Type B pancreatic cell (in vitro differentiated cells): ENCODE measurements around the gene HUS1. TPM values are rescaled to one million over a fixed set of nuclear protein-coding genes. Genes with fewer than 3 reads are reported as not detected.

Experiments used
- DNase-seq: peaks from one replicate; pipeline ENCODE4 v3.0.0; 2021; ENCODE audit warnings: mixed read lengths; ENCODE audit not compliant: unreplicated experiment; ENCODE audit errors: extremely low spot score
- H3K27ac Mint-ChIP-seq: 2 replicates; pipeline ENCODE4 v1.8.0; 2021; ENCODE audit warnings: mild to moderate bottlenecking, mixed read lengths
- H3K27me3 Mint-ChIP-seq: 2 replicates; pipeline ENCODE4 v1.8.0; 2021; ENCODE audit warnings: mixed read lengths
- H3K36me3 Mint-ChIP-seq: 2 replicates; pipeline ENCODE4 v1.8.0; 2021; ENCODE audit warnings: mixed read lengths
- H3K4me1 Mint-ChIP-seq: one replicate; pipeline ENCODE4 v1.8.0; 2021; ENCODE audit warnings: mixed read lengths; ENCODE audit not compliant: unreplicated experiment
- H3K4me3 Mint-ChIP-seq: 2 replicates; pipeline ENCODE4 v1.8.0; 2021; ENCODE audit warnings: mild to moderate bottlenecking, mixed read lengths
- H3K9me3 Mint-ChIP-seq: 2 replicates; pipeline ENCODE4 v1.8.0; 2021; ENCODE audit warnings: mixed read lengths
- CTCF ChIP-seq: fragments of 200-600 bp; sonication (generic); conservative IDR thresholded peaks from 2 replicates; pipeline ENCODE4 v1.5.0; 2021; ENCODE audit warnings: antibody characterized with exemption, mild to moderate bottlenecking
- total RNA-seq: library from RNA; stranded (reverse); gene quantifications from 2 replicates; pipeline ENCODE4 v1.2.1, GENCODE V29; 2021; ENCODE audit warnings: low replicate concordance

The HUS1 gene
- total RNA-seq, 1 donor from 2014 or later, result 34.5 TPM

DNA sequence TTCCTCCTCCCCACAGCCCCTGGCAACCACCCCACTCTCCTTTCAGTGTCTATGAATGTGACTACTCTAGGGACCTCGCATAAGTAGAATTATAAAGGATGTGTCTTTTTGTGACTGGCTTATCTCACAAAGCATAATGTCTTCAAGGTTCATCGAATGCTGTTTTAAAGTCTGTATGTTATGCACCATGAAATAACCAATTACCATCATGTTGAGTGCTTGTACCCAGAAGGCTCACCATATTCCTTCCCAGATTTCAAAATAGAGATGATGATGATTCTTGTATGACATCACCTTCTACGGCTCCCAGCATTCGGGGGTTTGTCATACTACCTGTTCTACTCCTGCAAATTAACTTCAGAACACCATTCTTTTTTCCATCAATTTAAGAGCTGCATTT is 43.1 kb downstream of the HUS1 start:
- peaks cover 42% of the 10 kb centered on the region for H3K4me1 Mint-ChIP-seq
- H3K4me3 Mint-ChIP-seq, result no peak overlapping the region

DNA sequence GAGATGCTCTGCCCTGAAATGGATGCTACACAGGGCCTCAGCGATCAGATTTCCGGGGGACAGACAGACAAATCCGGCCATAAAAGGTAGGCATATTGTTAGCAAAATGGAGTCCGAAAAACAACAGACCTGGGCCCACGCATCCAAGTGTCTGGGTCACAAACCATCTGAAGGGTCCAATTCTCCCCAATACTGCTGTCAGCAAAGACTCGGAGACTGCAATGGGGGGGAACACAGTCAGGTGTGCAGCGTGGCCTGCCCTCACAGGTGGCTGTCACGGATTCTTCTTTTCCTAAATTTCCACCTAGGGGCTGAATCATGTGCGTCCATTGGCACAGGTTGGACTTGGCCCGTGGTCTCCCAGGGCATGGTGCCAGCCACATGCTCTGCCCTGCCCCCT is 44.1 kb downstream of the HUS1 start:
- no peaks in the 10 kb centered on the region for H3K9me3 Mint-ChIP-seq
- no peak for DNase-seq
- no peak overlapping the region for H3K27ac Mint-ChIP-seq
- no peak overlapping the region for H3K4me3 Mint-ChIP-seq
- no peaks in the 10 kb centered on the region for H3K36me3 Mint-ChIP-seq
- peaks cover 39% of the 10 kb centered on the region for H3K4me1 Mint-ChIP-seq
- H3K27me3 Mint-ChIP-seq, result no peaks in the 10 kb centered on the region
- TF ChIP-seq CTCF, result no peak

More for the DNA sequence above, 43.1 kb downstream of the HUS1 start:
- Mint-ChIP-seq H3K36me3 (no peaks in the 10 kb centered on the region), H3K27ac (no peak overlapping the region), H3K9me3 (no peaks in the 10 kb centered on the region), H3K27me3 (no peaks in the 10 kb centered on the region)
- no peak for DNase-seq
- TF ChIP-seq CTCF, result no peak

- H3K4me3 Mint-ChIP-seq, result no peak overlapping the region
- H3K9me3 Mint-ChIP-seq, result no peaks in the 10 kb centered on the region
- no peaks in the 10 kb centered on the region for H3K27me3 Mint-ChIP-seq
- no peak overlapping the region for H3K27ac Mint-ChIP-seq
- no peaks in the 10 kb centered on the region for H3K36me3 Mint-ChIP-seq
- TF ChIP-seq CTCF, result no peak
- no peak for DNase-seq
- peaks cover 34% of the 10 kb centered on the region for H3K4me1 Mint-ChIP-seq
These were observed 44.6 kb downstream of the HUS1 start for GRCh38 chr7:47934831-47935230.

- Mint-ChIP-seq H3K36me3 (no peaks in the 10 kb centered on the region), H3K4me3 (no peak overlapping the region), H3K4me1 (peaks cover 26% of the 10 kb centered on the region), H3K27ac (no peak overlapping the region), H3K27me3 (no peaks in the 10 kb centered on the region), H3K9me3 (no peaks in the 10 kb centered on the region)
- DNase-seq, result no peak
- TF ChIP-seq CTCF, result no peak
These were observed 46.2 kb downstream of the HUS1 start for GRCh38 chr7:47933215-47933614.

DNA sequence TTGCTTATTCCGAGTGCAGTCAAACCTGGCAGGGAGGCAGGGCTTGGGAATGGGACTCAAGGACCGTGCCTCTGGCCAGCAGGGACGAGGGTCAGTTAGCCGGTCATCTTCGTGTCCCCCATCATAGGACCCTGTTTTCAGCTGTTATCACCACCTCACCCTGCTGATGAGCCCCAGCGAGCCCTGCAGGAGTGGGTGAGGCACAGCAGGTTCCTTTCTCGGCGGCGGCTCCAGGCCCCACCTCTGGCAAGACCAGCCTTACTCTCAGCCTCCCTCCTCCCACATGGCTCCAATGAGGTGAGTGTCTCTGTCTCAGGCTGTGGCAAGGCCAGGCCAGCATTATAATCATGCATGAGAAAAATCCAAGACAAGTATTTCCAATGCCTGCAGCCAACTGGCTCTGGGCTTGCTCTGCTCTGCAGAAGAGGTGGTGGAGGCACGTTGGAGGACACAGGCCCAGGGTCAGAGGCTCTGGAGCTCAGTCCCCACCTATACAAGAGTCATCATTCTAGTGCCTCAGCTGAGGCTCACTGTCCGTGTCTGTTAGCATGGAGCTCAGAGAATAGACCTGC is 46.9 kb downstream of the HUS1 start:
- no peaks in the 10 kb centered on the region for H3K27me3 Mint-ChIP-seq
- DNase-seq, result no peak
- H3K4me3 Mint-ChIP-seq, result no peak overlapping the region
- H3K4me1 Mint-ChIP-seq, result peaks cover 25% of the 10 kb centered on the region
- H3K27ac Mint-ChIP-seq, result no peak overlapping the region
- no peaks in the 10 kb centered on the region for H3K36me3 Mint-ChIP-seq
- TF ChIP-seq CTCF, result no peak
- no peaks in the 10 kb centered on the region for H3K9me3 Mint-ChIP-seq

DNA sequence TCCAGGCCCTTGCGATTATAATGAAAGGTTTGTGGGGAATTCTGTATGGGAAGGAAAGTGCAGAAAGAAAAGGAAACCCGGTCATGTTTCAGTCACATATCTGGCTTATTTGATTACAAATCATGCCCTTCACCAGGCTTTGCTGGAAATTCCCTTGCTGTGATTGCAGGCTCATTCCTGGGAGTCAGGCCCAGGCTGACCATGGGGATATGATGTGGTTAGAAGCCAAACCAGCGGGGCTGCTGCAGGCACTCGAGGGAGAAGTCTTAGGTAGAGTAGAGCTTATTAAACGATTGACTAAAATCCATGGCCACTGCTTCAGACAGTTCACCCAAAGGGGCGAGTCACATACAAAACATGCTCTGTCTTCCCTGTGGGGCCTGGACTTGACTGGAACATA is 47.4 kb downstream of the HUS1 start:
- TF ChIP-seq CTCF, result no peak
- Mint-ChIP-seq H3K36me3 (no peaks in the 10 kb centered on the region), H3K27me3 (no peaks in the 10 kb centered on the region), H3K27ac (no peak overlapping the region), H3K4me3 (no peak overlapping the region), H3K9me3 (no peaks in the 10 kb centered on the region), H3K4me1 (peaks cover 20% of the 10 kb centered on the region)
- no peak for DNase-seq
